Smooth muscle cell (in vitro differentiated cells): ENCODE data around the gene KIF25. TPM values are rescaled to one million over a fixed set of nuclear protein-coding genes. Genes with fewer than 3 reads are reported as not detected.
A peak's percentile ranks its signal among the peaks of the same experiment; 100 is the strongest.

Experiments
- DNase-seq: peaks from one replicate; lab custom pipeline; 2025; ENCODE audit not compliant: unreplicated experiment; lab: John Stamatoyannopoulos, UW
- H2AFZ ChIP-seq: fragments of 200-600 bp; sonication (generic); 2 replicates; pipeline ENCODE4 v1.6.0; 2016; ENCODE audit warnings: antibody characterized with exemption, low read depth, mild to moderate bottlenecking
- H3F3A ChIP-seq: fragments of 200-600 bp; sonication (generic); 2 replicates; pipeline ENCODE4 v1.6.0; 2017; ENCODE audit warnings: antibody characterized with exemption, low read depth
- H3K27ac ChIP-seq: fragments of 200-600 bp; sonication (generic); 2 replicates; pipeline ENCODE4 v1.5.1; 2016; ENCODE audit warnings: low read depth, mild to moderate bottlenecking
- H3K27me3 ChIP-seq: fragments of 200-600 bp; sonication (generic); 2 replicates; pipeline ENCODE4 v1.6.1; 2016; ENCODE audit warnings: low read depth, mild to moderate bottlenecking
- H3K36me3 ChIP-seq: fragments of 200-600 bp; sonication (generic); 2 replicates; pipeline ENCODE4 v1.5.1; 2016; ENCODE audit warnings: low read depth
- H3K4me1 ChIP-seq: fragments of 200-600 bp; sonication (generic); 2 replicates; pipeline ENCODE4 v1.5.1; 2016; ENCODE audit warnings: low read depth
- H3K4me2 ChIP-seq: fragments of 200-600 bp; sonication (generic); 2 replicates; pipeline ENCODE4 v1.6.0; 2016; ENCODE audit warnings: mild to moderate bottlenecking
- H3K4me3 ChIP-seq: fragments of 200-600 bp; sonication (generic); 2 replicates; pipeline ENCODE4 v1.5.1; 2016; ENCODE audit warnings: mild to moderate bottlenecking
- H3K79me2 ChIP-seq: fragments of 200-600 bp; sonication (generic); 2 replicates; pipeline ENCODE4 v1.6.0; 2016; ENCODE audit warnings: low read depth, mild to moderate bottlenecking
- H3K9ac ChIP-seq: fragments of 200-600 bp; sonication (generic); 2 replicates; pipeline ENCODE4 v1.6.0; 2016; ENCODE audit warnings: low read depth
- H3K9me3 ChIP-seq: fragments of 200-600 bp; sonication (generic); replicated peaks from 2 replicates; pipeline ENCODE4 v1.5.1; 2016; ENCODE audit warnings: low read depth
- H4K20me1 ChIP-seq: fragments of 200-600 bp; sonication (generic); 2 replicates; pipeline ENCODE4 v1.6.0; 2016; ENCODE audit warnings: low read depth
- WGBS: methylation state at CpG from one replicate; pipeline ENCODE4 v1.1.7; 2016; ENCODE audit warnings: low lambda C conversion rate; 5-methylcytosine and 5-hydroxymethylcytosine counted together
- polyA plus RNA-seq: library from polyadenylated mRNA; unstranded; fragments of >200 nt; fragmentation: Nextera tagmentation; extraction: Ambion mirVana; gene quantifications from 2 replicates; pipeline ENCODE4 v1.2.1, GENCODE V29; 2016
- total RNA-seq: library from RNA; depleted of rRNA; stranded (reverse); fragments of >200 nt; gene quantifications from 2 replicates; pipeline ENCODE4 v1.2.3, GENCODE V29; 2014
- TF ChIP-seq, protein P1 (sequence below): fragments of 200-600 bp; sonication (generic); IDR thresholded peaks from 2 replicates; pipeline ENCODE4 v1.5.1; 2017; ENCODE audit warnings: borderline replicate concordance, mild to moderate bottlenecking, antibody characterized with exemption; ENCODE audit not compliant: insufficient read depth, poor library complexity, severe bottlenecking

The KIF25 gene, protein sequence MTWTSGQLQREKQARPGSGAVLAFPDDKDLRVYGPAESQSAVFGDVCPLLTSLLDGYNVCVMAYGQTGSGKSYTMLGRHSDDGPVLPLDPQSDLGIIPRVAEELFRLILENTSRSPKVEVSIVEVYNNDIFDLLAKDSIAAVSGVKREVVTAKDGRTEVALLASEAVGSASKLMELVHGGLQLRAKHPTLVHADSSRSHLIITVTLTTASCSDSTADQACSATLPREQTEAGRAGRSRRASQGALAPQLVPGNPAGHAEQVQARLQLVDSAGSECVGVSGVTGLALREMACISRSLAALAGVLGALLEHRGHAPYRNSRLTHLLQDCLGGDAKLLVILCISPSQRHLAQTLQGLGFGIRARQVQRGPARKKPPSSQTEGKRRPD
- total RNA-seq (0.22 and 1.2 TPM in 2 replicates), polyA plus RNA-seq (1.5 TPM in 1 of 2 replicates, not detected in the other)

DNA sequence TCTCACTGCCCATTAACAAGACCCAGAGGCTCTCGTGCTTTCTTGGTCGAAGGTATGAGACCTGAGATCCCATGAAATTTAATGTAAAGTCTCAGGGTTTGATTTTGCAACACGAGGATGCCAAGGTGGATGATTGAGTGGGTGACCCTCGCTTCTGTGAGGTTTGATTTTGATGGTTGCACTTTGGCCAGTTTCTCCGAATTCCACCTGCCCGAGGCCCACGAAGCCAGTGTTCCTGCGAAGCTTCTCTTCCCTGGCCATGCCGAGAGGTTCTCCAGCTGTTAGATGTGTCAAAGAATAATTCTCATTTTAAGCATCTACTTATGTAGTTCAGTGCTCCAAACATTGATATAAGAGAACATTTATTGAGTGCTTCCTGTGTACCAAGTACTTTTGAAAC lies at the start of gene KIF25:
Gene KIF25 (plus strand): TSS at position 30 of the 400 bp plus-strand sequence. CDS start 31,915 bp downstream, outside the sequence.
- Histone ChIP-seq H3F3A (no peaks in the 10 kb centered on the region), H3K4me1 (no peaks in the 10 kb centered on the region), H3K9ac (no peak within 1 kb of the TSS), H2AFZ (no peak within 1 kb of the TSS), H3K27me3 (no peaks in the 10 kb centered on the region), H3K9me3 (no peaks in the 10 kb centered on the region), H4K20me1 (no peaks in the 10 kb centered on the region), H3K4me3 (no peak within 1 kb of the TSS), H3K36me3 (no peaks in the 10 kb centered on the region), H3K79me2 (no peaks in the 10 kb centered on the region), H3K4me2 (no peak within 1 kb of the TSS), H3K27ac (no peak within 1 kb of the TSS)
- TF ChIP-seq, protein P1, sequence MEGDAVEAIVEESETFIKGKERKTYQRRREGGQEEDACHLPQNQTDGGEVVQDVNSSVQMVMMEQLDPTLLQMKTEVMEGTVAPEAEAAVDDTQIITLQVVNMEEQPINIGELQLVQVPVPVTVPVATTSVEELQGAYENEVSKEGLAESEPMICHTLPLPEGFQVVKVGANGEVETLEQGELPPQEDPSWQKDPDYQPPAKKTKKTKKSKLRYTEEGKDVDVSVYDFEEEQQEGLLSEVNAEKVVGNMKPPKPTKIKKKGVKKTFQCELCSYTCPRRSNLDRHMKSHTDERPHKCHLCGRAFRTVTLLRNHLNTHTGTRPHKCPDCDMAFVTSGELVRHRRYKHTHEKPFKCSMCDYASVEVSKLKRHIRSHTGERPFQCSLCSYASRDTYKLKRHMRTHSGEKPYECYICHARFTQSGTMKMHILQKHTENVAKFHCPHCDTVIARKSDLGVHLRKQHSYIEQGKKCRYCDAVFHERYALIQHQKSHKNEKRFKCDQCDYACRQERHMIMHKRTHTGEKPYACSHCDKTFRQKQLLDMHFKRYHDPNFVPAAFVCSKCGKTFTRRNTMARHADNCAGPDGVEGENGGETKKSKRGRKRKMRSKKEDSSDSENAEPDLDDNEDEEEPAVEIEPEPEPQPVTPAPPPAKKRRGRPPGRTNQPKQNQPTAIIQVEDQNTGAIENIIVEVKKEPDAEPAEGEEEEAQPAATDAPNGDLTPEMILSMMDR, result no peak
- 96% methylated on average over 9 of the region's 9 CpGs for WGBS
- DNase-seq, result no peak

DNA sequence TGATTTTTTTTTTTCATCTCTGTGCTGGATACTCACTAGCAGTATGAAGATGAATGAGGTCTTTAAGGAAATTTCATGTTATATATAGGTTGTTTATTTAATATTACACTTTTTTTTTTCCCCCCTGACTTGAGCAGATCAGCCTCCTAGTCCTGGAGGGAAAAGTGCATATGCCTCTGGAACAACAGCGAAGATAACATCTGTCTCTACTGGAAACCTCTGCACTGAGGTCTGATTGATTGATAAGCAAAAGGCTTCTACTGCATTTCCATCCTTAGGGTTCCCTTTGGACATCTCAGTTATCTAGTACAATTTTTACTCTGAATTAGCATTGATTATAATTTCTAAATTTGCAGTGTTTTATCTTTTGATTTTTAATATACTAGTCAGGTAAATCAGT lies 49.8 kb upstream of the KIF25 start:
- peaks cover 24% of the 10 kb centered on the region for H3K36me3 ChIP-seq
- DNase-seq, result no peak
- peak overlapping the region; percentile 71 for H3K27ac ChIP-seq
- peaks cover 4% of the 10 kb centered on the region for H3K4me1 ChIP-seq
- TF ChIP-seq, protein P1, result no peak
- no peaks in the 10 kb centered on the region for H3K27me3 ChIP-seq
- H3K4me2 ChIP-seq, result no peak overlapping the region
- H3K9ac ChIP-seq, result no peak overlapping the region
- H3K4me3 ChIP-seq, result no peak overlapping the region
- 95% methylated on average over 1 of the region's 1 CpG for WGBS
- H2AFZ ChIP-seq, result no peak overlapping the region
- peaks cover 5% of the 10 kb centered on the region for H3K79me2 ChIP-seq
- no peaks in the 10 kb centered on the region for H3K9me3 ChIP-seq
- no peaks in the 10 kb centered on the region for H4K20me1 ChIP-seq
- peaks cover 11% of the 10 kb centered on the region for H3F3A ChIP-seq

DNA sequence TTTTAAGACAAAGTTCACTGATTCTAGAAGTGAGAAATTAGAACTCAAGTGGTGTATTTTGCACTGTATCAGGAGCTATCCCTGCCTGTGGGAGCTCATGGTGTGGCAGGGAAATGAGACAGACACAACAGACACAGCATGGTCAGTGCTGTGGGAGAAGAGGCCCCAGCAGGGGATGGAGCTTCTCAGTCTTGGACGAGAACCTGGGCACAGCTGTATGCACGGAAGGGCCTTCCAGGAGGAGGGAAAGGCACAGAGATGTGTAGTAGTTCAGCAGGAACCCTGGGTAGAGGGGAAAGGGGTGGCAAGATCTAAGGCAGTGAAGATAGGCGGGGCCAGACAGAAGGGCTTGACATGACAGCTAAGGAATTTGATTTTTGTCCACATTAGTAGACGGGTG lies 48.8 kb upstream of the KIF25 start:
- Histone ChIP-seq H3K27ac (peak overlapping the region; percentile 71), H3K27me3 (no peaks in the 10 kb centered on the region), H3K4me2 (peak overlapping the region; percentile 23), H3K79me2 (peaks cover 14% of the 10 kb centered on the region), H3K36me3 (peaks cover 21% of the 10 kb centered on the region), H3K9ac (no peak overlapping the region), H3F3A (peaks cover 11% of the 10 kb centered on the region), H3K4me3 (no peak overlapping the region), H2AFZ (no peak overlapping the region), H3K4me1 (peaks cover 4% of the 10 kb centered on the region), H3K9me3 (no peaks in the 10 kb centered on the region), H4K20me1 (no peaks in the 10 kb centered on the region)
- DNase-seq, result no peak
- TF ChIP-seq, protein P1, result no peak
- 44% methylated on average over 4 of the region's 4 CpGs for WGBS
